Suprapubic skin (tissue), 4 donors: Measurements from ENCODE around the gene SCUBE3. TPM values are rescaled to one million over a fixed set of nuclear protein-coding genes. Genes with fewer than 3 reads are reported as not detected.

Experiments
- DNase-seq, 2 donors: peaks; one replicate each; pipeline ENCODE4 v3.0.0-alpha.2; 2019; ENCODE audit warnings: low spot score in 2 of 2
- H3K27ac ChIP-seq: fragments of 200-600 bp; sonication (generic); one replicate; pipeline ENCODE4 v1.5.1; 2019
- H3K27me3 ChIP-seq: fragments of 200-600 bp; sonication (generic); one replicate; pipeline ENCODE4 v1.5.1; 2019
- H3K36me3 ChIP-seq: fragments of 200-600 bp; sonication (generic); one replicate; pipeline ENCODE4 v1.5.1; 2019
- H3K4me1 ChIP-seq: fragments of 200-600 bp; sonication (generic); one replicate; pipeline ENCODE4 v1.5.1; 2019
- H3K4me3 ChIP-seq: fragments of 200-600 bp; sonication (generic); one replicate; pipeline ENCODE4 v1.5.1; 2019; ENCODE audit warnings: mild to moderate bottlenecking
- H3K9me3 ChIP-seq: fragments of 200-600 bp; sonication (generic); one replicate; pipeline ENCODE4 v1.5.1; 2019
- EP300 ChIP-seq: sonication (generic); formaldehyde crosslinking; IDR thresholded peaks from one replicate; pipeline ENCODE4 v1.6.1; 2017; ENCODE audit warnings: antibody characterized with exemption
- POLR2A ChIP-seq, 2 donors: fragments of 450-650 bp; IDR thresholded peaks; one replicate each; pipeline ENCODE4 v1.6.1; 2017; ENCODE audit warnings: antibody characterized with exemption in 2 of 2, mild to moderate bottlenecking in 2 of 2, moderate library complexity in 2 of 2
- POLR2AphosphoS5 ChIP-seq, 3 donors: sonication (generic); formaldehyde crosslinking; IDR thresholded peaks; one replicate each; pipeline ENCODE4 v1.6.1; 2017; ENCODE audit warnings: antibody characterized with exemption in 3 of 3
- WGBS: methylation state at CpG from one replicate; pipeline ENCODE4 v1.1.5; 2018; 5-methylcytosine and 5-hydroxymethylcytosine counted together
- total RNA-seq, 4 donors: library from RNA; depleted of rRNA; stranded (reverse); fragments of >200 nt; gene quantifications; one replicate each; pipeline ENCODE4 v1.1.0, GENCODE V29; 2016
- TF ChIP-seq, protein P1 (sequence below), 2 donors: fragments of 200-600 bp in 1 of 2; fragments of 450-650 bp in 1 of 2; sonication (generic) in 1 of 2; IDR thresholded peaks; one replicate each; pipeline ENCODE4 v1.5.1; 2016 to 2019; ENCODE audit warnings: antibody characterized with exemption in 2 of 2, mild to moderate bottlenecking in 1 of 2, moderate library complexity in 1 of 2

Gene SCUBE3
- total RNA-seq, 4 donors from 2014 or later, result 0.23 to 1.1 (median 0.73) TPM

- Histone ChIP-seq H3K27ac (no peak overlapping the region), H3K4me3 (no peak overlapping the region), H3K36me3 (no peaks in the 10 kb centered on the region), H3K9me3 (no peaks in the 10 kb centered on the region), H3K4me1 (peaks cover 15% of the 10 kb centered on the region), H3K27me3 (peaks cover 8% of the 10 kb centered on the region)
- DNase-seq, result no peak
- TF ChIP-seq POLR2AphosphoS5 (IDR thresholded peaks at IDR 0.05) (no peak), POLR2A (IDR thresholded peaks at IDR 0.05) (no peak), EP300 (no peak)
- TF ChIP-seq, protein P1, sequence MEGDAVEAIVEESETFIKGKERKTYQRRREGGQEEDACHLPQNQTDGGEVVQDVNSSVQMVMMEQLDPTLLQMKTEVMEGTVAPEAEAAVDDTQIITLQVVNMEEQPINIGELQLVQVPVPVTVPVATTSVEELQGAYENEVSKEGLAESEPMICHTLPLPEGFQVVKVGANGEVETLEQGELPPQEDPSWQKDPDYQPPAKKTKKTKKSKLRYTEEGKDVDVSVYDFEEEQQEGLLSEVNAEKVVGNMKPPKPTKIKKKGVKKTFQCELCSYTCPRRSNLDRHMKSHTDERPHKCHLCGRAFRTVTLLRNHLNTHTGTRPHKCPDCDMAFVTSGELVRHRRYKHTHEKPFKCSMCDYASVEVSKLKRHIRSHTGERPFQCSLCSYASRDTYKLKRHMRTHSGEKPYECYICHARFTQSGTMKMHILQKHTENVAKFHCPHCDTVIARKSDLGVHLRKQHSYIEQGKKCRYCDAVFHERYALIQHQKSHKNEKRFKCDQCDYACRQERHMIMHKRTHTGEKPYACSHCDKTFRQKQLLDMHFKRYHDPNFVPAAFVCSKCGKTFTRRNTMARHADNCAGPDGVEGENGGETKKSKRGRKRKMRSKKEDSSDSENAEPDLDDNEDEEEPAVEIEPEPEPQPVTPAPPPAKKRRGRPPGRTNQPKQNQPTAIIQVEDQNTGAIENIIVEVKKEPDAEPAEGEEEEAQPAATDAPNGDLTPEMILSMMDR (IDR thresholded peaks at IDR 0.05), result no peak
- 93% methylated on average over 2 of the region's 2 CpGs for WGBS
Observed at GRCh38 chr6:35166116-35166515, 47.6 kb upstream of the SCUBE3 start.

DNA sequence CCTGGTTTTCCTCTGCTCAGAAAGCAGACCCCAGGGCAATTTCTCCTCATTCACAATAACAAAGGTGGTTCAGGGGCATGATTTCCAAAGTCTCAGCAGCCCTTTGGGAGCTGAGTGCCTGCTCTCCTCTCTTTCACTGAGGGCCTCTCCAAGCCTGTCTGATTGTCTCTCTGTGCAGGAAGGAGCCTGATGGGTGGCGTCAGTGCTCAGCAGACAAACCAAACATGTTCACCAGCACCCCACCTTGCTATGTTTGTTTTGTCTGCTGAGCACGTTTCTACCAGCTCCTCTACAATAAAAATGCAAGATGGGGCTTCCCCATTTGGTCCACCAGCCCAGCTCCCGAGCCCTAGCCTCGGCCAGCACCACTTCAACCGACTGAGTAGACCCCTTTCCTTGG is 47.2 kb upstream of the SCUBE3 start:
- Histone ChIP-seq H3K9me3 (no peaks in the 10 kb centered on the region), H3K27me3 (peaks cover 8% of the 10 kb centered on the region), H3K27ac (no peak overlapping the region), H3K4me1 (peaks cover 15% of the 10 kb centered on the region), H3K36me3 (no peaks in the 10 kb centered on the region), H3K4me3 (no peak overlapping the region)
- no peak for DNase-seq
- TF ChIP-seq POLR2A (IDR thresholded peaks at IDR 0.05), result no peak
- TF ChIP-seq, protein P1 (IDR thresholded peaks at IDR 0.05), result no peak
- no peak for TF ChIP-seq EP300
- no peak for TF ChIP-seq POLR2AphosphoS5 (IDR thresholded peaks at IDR 0.05)
- WGBS, result 81% methylated on average over 5 of the region's 5 CpGs

- no peaks in the 10 kb centered on the region for H3K9me3 ChIP-seq
- H3K4me1 ChIP-seq, result peaks cover 15% of the 10 kb centered on the region
- no peaks in the 10 kb centered on the region for H3K36me3 ChIP-seq
- no peak overlapping the region for H3K27ac ChIP-seq
- TF ChIP-seq EP300 (no peak), POLR2AphosphoS5 (IDR thresholded peaks at IDR 0.05) (no peak), POLR2A (IDR thresholded peaks at IDR 0.05) (no peak)
- TF ChIP-seq, protein P1 (IDR thresholded peaks at IDR 0.05), result no peak
- no peak overlapping the region for H3K4me3 ChIP-seq
- peaks cover 8% of the 10 kb centered on the region for H3K27me3 ChIP-seq
- DNase-seq, result no peak
Observed at GRCh38 chr6:35167505-35167904, 46.3 kb upstream of the SCUBE3 start.

GRCh38 chr6:35168461-35168861 is 45.3 kb upstream of the SCUBE3 start:
- no peaks in the 10 kb centered on the region for H3K9me3 ChIP-seq
- TF ChIP-seq EP300, result no peak
- no peak for TF ChIP-seq POLR2AphosphoS5 (IDR thresholded peaks at IDR 0.05)
- TF ChIP-seq POLR2A (IDR thresholded peaks at IDR 0.05), result no peak
- TF ChIP-seq, protein P1 (IDR thresholded peaks at IDR 0.05), result no peak
- H3K36me3 ChIP-seq, result no peaks in the 10 kb centered on the region
- H3K27ac ChIP-seq, result no peak overlapping the region
- peak in 1 of 2 donors; percentile 65 for DNase-seq
- no peak overlapping the region for H3K4me3 ChIP-seq
- H3K27me3 ChIP-seq, result peaks cover 5% of the 10 kb centered on the region
- H3K4me1 ChIP-seq, result peaks cover 15% of the 10 kb centered on the region
- 77% methylated on average over 7 of the region's 7 CpGs for WGBS

DNA sequence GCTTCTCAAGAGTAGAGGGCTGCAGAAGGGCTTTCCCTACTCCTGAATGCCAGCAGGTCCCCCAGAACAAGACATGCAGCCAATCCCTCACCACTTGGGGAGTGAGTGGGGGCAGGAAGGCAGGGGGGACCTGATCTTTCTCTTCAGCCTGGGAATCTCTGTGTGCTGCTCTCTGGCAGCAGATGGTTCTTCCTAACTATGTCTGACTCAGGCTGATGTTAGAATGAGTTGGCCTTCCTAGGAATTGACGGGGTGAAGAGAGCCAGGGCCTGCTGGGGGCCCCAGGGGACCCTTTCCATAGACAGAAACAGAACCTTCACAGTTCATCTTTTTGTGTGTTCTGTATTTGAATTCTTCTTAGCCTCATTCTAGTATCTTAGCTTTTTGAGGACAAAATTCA is 43.6 kb upstream of the SCUBE3 start:
- peaks cover 15% of the 10 kb centered on the region for H3K4me1 ChIP-seq
- TF ChIP-seq POLR2A (IDR thresholded peaks at IDR 0.05), result no peak
- no peak for TF ChIP-seq EP300
- TF ChIP-seq, protein P1 (IDR thresholded peaks at IDR 0.05), result no peak
- TF ChIP-seq POLR2AphosphoS5 (IDR thresholded peaks at IDR 0.05), result no peak
- H3K36me3 ChIP-seq, result no peaks in the 10 kb centered on the region
- peaks cover 5% of the 10 kb centered on the region for H3K27me3 ChIP-seq
- no peak overlapping the region for H3K27ac ChIP-seq
- WGBS, result 83% methylated on average over 1 of the region's 1 CpG
- H3K4me3 ChIP-seq, result no peak overlapping the region
- DNase-seq, result peak in 1 of 2 donors; percentile 31
- H3K9me3 ChIP-seq, result no peaks in the 10 kb centered on the region
